SK-N-SH (cell line): ENCODE measurements around the gene C2orf69. TPM values are rescaled to one million over a fixed set of nuclear protein-coding genes. Genes with fewer than 3 reads are reported as not detected.
A peak's percentile ranks its signal among the peaks of the same experiment; 100 is the strongest.

Source experiments
- CTCF ChIA-PET: fragments of 300-600, 350-600 bp; formaldehyde crosslinking; extraction: SDS; loops from one replicate; lab custom pipeline; 2021; lab: Yijun Ruan, JAX
- POLR2A ChIA-PET: fragments of 350-600 bp; sonication (Branson Sonifier 250); formaldehyde crosslinking; extraction: SDS; loops from one replicate; lab custom pipeline; 2020; ENCODE audit warnings: antibody characterized with exemption, inconsistent platforms; lab: Yijun Ruan, JAX
- DNase-seq: peaks from one replicate; pipeline ENCODE4 v3.0.0; 2012
- H2AFZ ChIP-seq: fragments of 200-600 bp; sonication (generic); 2 replicates; pipeline ENCODE4 v1.8.1; 2016; ENCODE audit warnings: antibody characterized with exemption, mild to moderate bottlenecking, low read depth
- H3F3A ChIP-seq: fragments of 200-600 bp; sonication (generic); replicated peaks from 2 replicates; pipeline ENCODE3; 2016; ENCODE audit warnings: antibody characterized with exemption, mild to moderate bottlenecking; ENCODE audit not compliant: insufficient read depth
- H3K27ac ChIP-seq, 2 experiments: fragments of 200-500 bp in 1 of 2; fragments of 200-600 bp in 1 of 2; sonication (Bioruptor generic) in 1 of 2; sonication (generic), shearing (Covaris generic) in 1 of 2; 2 replicates each; pipeline versions ENCODE4 v1.5.1 to v1.6.1; 2014 to 2016; ENCODE audit warnings: low read depth in 2 of 2, inconsistent platforms in 1 of 2, low read length in 1 of 2, mild to moderate bottlenecking in 1 of 2, mixed read lengths in 1 of 2
- H3K27me3 ChIP-seq: fragments of 200-600 bp; sonication (generic), shearing (Covaris generic); 2 replicates; pipeline ENCODE4 v1.6.1; 2016; ENCODE audit warnings: mixed run types; ENCODE audit not compliant: insufficient read depth
- H3K36me3 ChIP-seq, 2 experiments: fragments of 200-500 bp in 1 of 2; fragments of 200-600 bp in 1 of 2; sonication (Bioruptor generic) in 1 of 2; sonication (generic) in 1 of 2; replicated peaks in 1 of 2; 2 replicates each; pipeline versions ENCODE3 to v1.5.1; 2014 to 2016; ENCODE audit warnings: low read length in 1 of 2, mild to moderate bottlenecking in 1 of 2; ENCODE audit not compliant: insufficient read depth in 2 of 2, control insufficient read depth in 1 of 2
- H3K4me1 ChIP-seq, 2 experiments: fragments of 200-500 bp in 1 of 2; fragments of 200-600 bp in 1 of 2; sonication (Bioruptor generic) in 1 of 2; sonication (generic), shearing (Covaris generic) in 1 of 2; 2 replicates each; pipeline versions ENCODE4 v1.5.1 to v1.6.1; 2014 to 2016; ENCODE audit warnings: low read depth in 1 of 2, low read length in 1 of 2, mixed run types in 1 of 2; ENCODE audit not compliant: insufficient read depth in 2 of 2, control insufficient read depth in 1 of 2
- H3K4me2 ChIP-seq: fragments of 200-600 bp; sonication (generic), shearing (Covaris generic); 2 replicates; pipeline ENCODE4 v1.6.1; 2017; ENCODE audit warnings: mixed run types
- H3K4me3 ChIP-seq, 2 experiments: fragments of 200-500 bp in 1 of 2; fragments of 200-600 bp in 1 of 2; sonication (Bioruptor generic) in 1 of 2; sonication (generic), shearing (Covaris generic) in 1 of 2; 2 replicates each; pipeline versions ENCODE4 v1.5.1 to v1.8.1; 2014 to 2016; ENCODE audit warnings: low read depth in 2 of 2, inconsistent platforms in 1 of 2, low read length in 1 of 2, mild to moderate bottlenecking in 1 of 2, mixed read lengths in 1 of 2, moderate library complexity in 1 of 2
- H3K79me2 ChIP-seq: fragments of 200-600 bp; sonication (generic); 2 replicates; pipeline ENCODE4 v1.8.1; 2017; ENCODE audit warnings: mild to moderate bottlenecking; ENCODE audit not compliant: insufficient read depth
- H3K9ac ChIP-seq: fragments of 200-600 bp; sonication (generic); 2 replicates; pipeline ENCODE4 v1.6.1; 2017; ENCODE audit warnings: mixed run types
- H3K9me2 ChIP-seq: fragments of 200-600 bp; sonication (generic); 2 replicates; pipeline ENCODE4 v1.6.1; 2017; ENCODE audit warnings: mixed run types
- H3K9me3 ChIP-seq: fragments of 200-600 bp; sonication (generic); 2 replicates; pipeline ENCODE4 v1.6.1; 2017; ENCODE audit warnings: mixed run types, mild to moderate bottlenecking, moderate library complexity
- H4K20me1 ChIP-seq: fragments of 200-600 bp; sonication (generic); 2 replicates; pipeline ENCODE4 v1.6.1; 2017; ENCODE audit warnings: mild to moderate bottlenecking, mixed run types; ENCODE audit not compliant: insufficient read depth
- CHD2 ChIP-seq: fragments of 150-350 bp; IDR thresholded peaks from 2 replicates; pipeline ENCODE4 v1.6.1; 2018; ENCODE audit warnings: low read length; ENCODE audit not compliant: partially characterized antibody
- EP300 ChIP-seq, 2 experiments: IDR thresholded peaks; 2 replicates each; pipeline versions ENCODE4 v1.4.0 to v1.6.1; 2012; ENCODE audit warnings: borderline replicate concordance in 1 of 2, low read depth in 1 of 2, low read length in 1 of 2
- FOSL2 ChIP-seq: IDR thresholded peaks from 2 replicates; pipeline ENCODE4 v1.4.0; 2012; ENCODE audit warnings: low read depth, mild to moderate bottlenecking, moderate library complexity, borderline replicate concordance
- FOXM1 ChIP-seq: IDR thresholded peaks from 2 replicates; pipeline ENCODE4 v1.4.0; 2012; ENCODE audit warnings: low read depth, mild to moderate bottlenecking
- GABPA ChIP-seq: IDR thresholded peaks from 2 replicates; pipeline ENCODE4 v1.4.0; 2012; ENCODE audit warnings: low read depth, mild to moderate bottlenecking
- JUND ChIP-seq: IDR thresholded peaks from 2 replicates; pipeline ENCODE4 v1.4.0; 2012
- MXI1 ChIP-seq: IDR thresholded peaks from 2 replicates; pipeline ENCODE4 v1.6.1; 2012; ENCODE audit warnings: mild to moderate bottlenecking, low read depth, low read length, improper control_type of control experiment
- NFIC ChIP-seq: IDR thresholded peaks from 2 replicates; pipeline ENCODE4 v1.4.0; 2012; ENCODE audit warnings: borderline replicate concordance
- RAD21 ChIP-seq: IDR thresholded peaks from 2 replicates; pipeline ENCODE4 v1.6.1; 2012; ENCODE audit warnings: mild to moderate bottlenecking, low read length
- RFX5 ChIP-seq: IDR thresholded peaks from 2 replicates; pipeline ENCODE4 v1.6.1; 2012; ENCODE audit warnings: mild to moderate bottlenecking, improper control_type of control experiment, low read length
- SIN3A ChIP-seq: IDR thresholded peaks from 2 replicates; pipeline ENCODE4 v1.6.1; 2012; ENCODE audit warnings: low read depth, mild to moderate bottlenecking, low read length, moderate library complexity, borderline replicate concordance
- TAF1 ChIP-seq: IDR thresholded peaks from 2 replicates; pipeline ENCODE4 v1.6.1; 2012; ENCODE audit warnings: low read depth, mild to moderate bottlenecking, low read length, moderate library complexity, borderline replicate concordance
- TCF12 ChIP-seq: IDR thresholded peaks from 2 replicates; pipeline ENCODE4 v1.4.0; 2012
- TEAD4 ChIP-seq: IDR thresholded peaks from 2 replicates; pipeline ENCODE4 v1.4.0; 2012; ENCODE audit warnings: mild to moderate bottlenecking, borderline replicate concordance; ENCODE audit not compliant: insufficient read depth
- YY1 ChIP-seq: IDR thresholded peaks from 2 replicates; pipeline ENCODE4 v1.4.0; 2012; ENCODE audit warnings: low read depth, mild to moderate bottlenecking
- WGBS: methylation state at CpG from one replicate; pipeline ENCODE4 v1.1.6; 2017; ENCODE audit warnings: low lambda C conversion rate; 5-methylcytosine and 5-hydroxymethylcytosine counted together
- polyA plus RNA-seq, 3 experiments: library from polyadenylated mRNA; depleted of rRNA; stranded (reverse); fragments of >200 nt; gene quantifications; 2 replicates each; pipeline ENCODE4 v1.2.3, GENCODE V29; 2012
- TF ChIP-seq, protein P1 (sequence below): IDR thresholded peaks from 2 replicates; pipeline ENCODE4 v1.4.0; 2012; ENCODE audit warnings: low read depth
- TF ChIP-seq, protein P2 (sequence below): IDR thresholded peaks from 2 replicates; pipeline ENCODE4; 2012
- TF ChIP-seq, protein P3 (sequence below): IDR thresholded peaks from 2 replicates; pipeline ENCODE4 v1.4.0; 2012; ENCODE audit warnings: low read depth, borderline replicate concordance
- TF ChIP-seq, protein P4 (sequence below): IDR thresholded peaks from 2 replicates; pipeline ENCODE4 v1.4.0; 2012; ENCODE audit warnings: low read depth, borderline replicate concordance

Gene C2orf69
- polyA plus RNA-seq, 1 of the 3 experiments (the other 2 are of a cell fraction) = 1.8 TPM

DNA sequence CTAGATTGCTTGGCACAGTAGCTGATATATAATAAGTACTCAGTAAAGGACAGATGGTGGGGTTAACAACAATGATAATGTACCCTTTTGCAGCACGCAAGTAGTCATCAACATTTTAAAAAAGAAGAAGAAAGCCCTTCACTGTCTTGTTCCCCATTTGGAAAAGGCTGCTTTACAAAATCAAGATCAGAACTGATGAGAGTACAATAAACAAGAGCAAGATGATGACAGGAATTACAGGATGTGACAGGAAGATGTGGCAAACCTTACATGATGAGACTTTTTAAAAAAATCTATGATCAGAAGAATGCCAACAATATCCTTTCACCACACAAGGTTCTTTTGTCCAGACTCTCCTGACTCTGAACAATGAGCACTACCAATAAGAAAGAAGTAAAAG lies 35.1 kb downstream of the C2orf69 start:
- WGBS = 93% methylated on average over 1 of the region's 1 CpG
- DNase-seq = no peak
- Histone ChIP-seq H3K9me3 (no peaks in the 10 kb centered on the region), H3K9ac (no peak overlapping the region), H2AFZ (no peak overlapping the region), H3K4me1 (peaks cover 0 to 12% of the 10 kb centered on the region in 2 experiments; a peak in 1 of 4 replicates), H3K79me2 (peaks cover 53% of the 10 kb centered on the region), H3K4me3 (no peak overlapping the region), H3K27ac (peak overlapping the region in 1 of 2 experiments; percentile 21; a peak in 1 of 4 replicates), H3K4me2 (no peak overlapping the region), H3K36me3 (peaks cover 60 to 69% of the 10 kb centered on the region in 2 experiments), H3K9me2 (no peaks in the 10 kb centered on the region), H3K27me3 (no peaks in the 10 kb centered on the region), H3F3A (peaks cover 17% of the 10 kb centered on the region), H4K20me1 (no peaks in the 10 kb centered on the region; the same call in 1 of the 2 replicates)
- TF ChIP-seq RAD21 (no peak), NFIC (no peak), FOSL2 (no peak), YY1 (no peak), MXI1 (no peak), TAF1 (no peak), JUND (no peak), CHD2 (no peak), TCF12 (no peak), TEAD4 (no peak), EP300 (IDR thresholded peaks at IDR 0.05; ENCODE audit: borderline replicate concordance in 1 of 2, low read depth in 1 of 2, low read length in 1 of 2) (no peak), GABPA (no peak), FOXM1 (no peak), RFX5 (no peak), SIN3A (no peak)
- TF ChIP-seq, protein P1, sequence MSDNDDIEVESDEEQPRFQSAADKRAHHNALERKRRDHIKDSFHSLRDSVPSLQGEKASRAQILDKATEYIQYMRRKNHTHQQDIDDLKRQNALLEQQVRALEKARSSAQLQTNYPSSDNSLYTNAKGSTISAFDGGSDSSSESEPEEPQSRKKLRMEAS = no peak
- TF ChIP-seq, protein P2, sequence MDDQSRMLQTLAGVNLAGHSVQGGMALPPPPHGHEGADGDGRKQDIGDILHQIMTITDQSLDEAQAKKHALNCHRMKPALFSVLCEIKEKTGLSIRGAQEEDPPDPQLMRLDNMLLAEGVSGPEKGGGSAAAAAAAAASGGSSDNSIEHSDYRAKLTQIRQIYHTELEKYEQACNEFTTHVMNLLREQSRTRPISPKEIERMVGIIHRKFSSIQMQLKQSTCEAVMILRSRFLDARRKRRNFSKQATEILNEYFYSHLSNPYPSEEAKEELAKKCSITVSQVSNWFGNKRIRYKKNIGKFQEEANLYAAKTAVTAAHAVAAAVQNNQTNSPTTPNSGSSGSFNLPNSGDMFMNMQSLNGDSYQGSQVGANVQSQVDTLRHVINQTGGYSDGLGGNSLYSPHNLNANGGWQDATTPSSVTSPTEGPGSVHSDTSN = no peak
- TF ChIP-seq, protein P3, sequence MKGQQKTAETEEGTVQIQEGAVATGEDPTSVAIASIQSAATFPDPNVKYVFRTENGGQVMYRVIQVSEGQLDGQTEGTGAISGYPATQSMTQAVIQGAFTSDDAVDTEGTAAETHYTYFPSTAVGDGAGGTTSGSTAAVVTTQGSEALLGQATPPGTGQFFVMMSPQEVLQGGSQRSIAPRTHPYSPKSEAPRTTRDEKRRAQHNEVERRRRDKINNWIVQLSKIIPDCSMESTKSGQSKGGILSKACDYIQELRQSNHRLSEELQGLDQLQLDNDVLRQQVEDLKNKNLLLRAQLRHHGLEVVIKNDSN = no peak
- TF ChIP-seq, protein P4, sequence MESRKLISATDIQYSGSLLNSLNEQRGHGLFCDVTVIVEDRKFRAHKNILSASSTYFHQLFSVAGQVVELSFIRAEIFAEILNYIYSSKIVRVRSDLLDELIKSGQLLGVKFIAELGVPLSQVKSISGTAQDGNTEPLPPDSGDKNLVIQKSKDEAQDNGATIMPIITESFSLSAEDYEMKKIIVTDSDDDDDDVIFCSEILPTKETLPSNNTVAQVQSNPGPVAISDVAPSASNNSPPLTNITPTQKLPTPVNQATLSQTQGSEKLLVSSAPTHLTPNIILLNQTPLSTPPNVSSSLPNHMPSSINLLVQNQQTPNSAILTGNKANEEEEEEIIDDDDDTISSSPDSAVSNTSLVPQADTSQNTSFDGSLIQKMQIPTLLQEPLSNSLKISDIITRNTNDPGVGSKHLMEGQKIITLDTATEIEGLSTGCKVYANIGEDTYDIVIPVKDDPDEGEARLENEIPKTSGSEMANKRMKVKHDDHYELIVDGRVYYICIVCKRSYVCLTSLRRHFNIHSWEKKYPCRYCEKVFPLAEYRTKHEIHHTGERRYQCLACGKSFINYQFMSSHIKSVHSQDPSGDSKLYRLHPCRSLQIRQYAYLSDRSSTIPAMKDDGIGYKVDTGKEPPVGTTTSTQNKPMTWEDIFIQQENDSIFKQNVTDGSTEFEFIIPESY = no peak
- ChIA-PET POLR2A (no interaction called here), CTCF (no interaction called here)
